PFSK-1 (cell line): Measurements from ENCODE around the gene ANKS1B.

ENCODE experiments used
- FOXP2 ChIP-seq: optimal IDR thresholded peaks from 2 replicates; pipeline ENCODE3; 2011; ENCODE audit warnings: borderline replicate concordance, control low read depth, inconsistent platforms; ENCODE audit not compliant: insufficient read depth; ENCODE audit errors: extremely low read length, extremely low read depth
- POLR2AphosphoS5 ChIP-seq: IDR thresholded peaks from 2 replicates; pipeline ENCODE4 v1.6.1; 2012; ENCODE audit warnings: low read depth, mild to moderate bottlenecking, control low read depth, low read length, moderate library complexity
- SIN3A ChIP-seq: IDR thresholded peaks from 2 replicates; pipeline ENCODE4 v1.6.1; 2012; ENCODE audit warnings: mild to moderate bottlenecking, low read length, moderate library complexity, borderline replicate concordance; ENCODE audit not compliant: insufficient read depth
- TAF1 ChIP-seq: IDR thresholded peaks from 2 replicates; pipeline ENCODE4 v1.6.1; 2012; ENCODE audit warnings: low read length, control low read depth, borderline replicate concordance; ENCODE audit not compliant: insufficient read depth
- TF ChIP-seq, protein P1 (sequence below), 2 experiments: IDR thresholded peaks; 2 replicates each; pipeline versions ENCODE4 v1.6.1 to v1.8.0; 2011 to 2012; ENCODE audit warnings: low read depth in 2 of 2, low read length in 2 of 2, control low read depth in 1 of 2, inconsistent platforms in 1 of 2, mild to moderate bottlenecking in 1 of 2, moderate library complexity in 1 of 2; ENCODE audit not compliant: insufficient read depth in 1 of 2

The ANKS1B gene

DNA sequence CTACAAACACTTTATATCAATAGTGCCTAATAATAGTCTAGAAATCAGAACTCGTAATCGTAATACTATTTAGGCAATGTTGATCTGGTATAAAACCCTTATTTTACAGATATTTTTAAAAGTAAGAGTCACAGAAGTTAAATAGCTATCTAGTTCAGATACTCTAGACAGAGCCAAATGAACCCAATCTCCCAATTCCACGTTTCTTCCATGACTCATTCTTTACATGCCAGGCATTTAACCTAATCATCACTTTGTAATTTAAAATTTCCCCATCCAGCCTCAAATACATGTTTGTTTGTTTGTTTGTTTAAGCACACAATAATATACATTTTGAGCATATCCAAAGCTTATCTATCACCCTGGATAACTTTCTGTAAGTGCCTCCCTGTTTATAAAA, 373.6 kb downstream of the ANKS1B start:
- TF ChIP-seq, protein P1, sequence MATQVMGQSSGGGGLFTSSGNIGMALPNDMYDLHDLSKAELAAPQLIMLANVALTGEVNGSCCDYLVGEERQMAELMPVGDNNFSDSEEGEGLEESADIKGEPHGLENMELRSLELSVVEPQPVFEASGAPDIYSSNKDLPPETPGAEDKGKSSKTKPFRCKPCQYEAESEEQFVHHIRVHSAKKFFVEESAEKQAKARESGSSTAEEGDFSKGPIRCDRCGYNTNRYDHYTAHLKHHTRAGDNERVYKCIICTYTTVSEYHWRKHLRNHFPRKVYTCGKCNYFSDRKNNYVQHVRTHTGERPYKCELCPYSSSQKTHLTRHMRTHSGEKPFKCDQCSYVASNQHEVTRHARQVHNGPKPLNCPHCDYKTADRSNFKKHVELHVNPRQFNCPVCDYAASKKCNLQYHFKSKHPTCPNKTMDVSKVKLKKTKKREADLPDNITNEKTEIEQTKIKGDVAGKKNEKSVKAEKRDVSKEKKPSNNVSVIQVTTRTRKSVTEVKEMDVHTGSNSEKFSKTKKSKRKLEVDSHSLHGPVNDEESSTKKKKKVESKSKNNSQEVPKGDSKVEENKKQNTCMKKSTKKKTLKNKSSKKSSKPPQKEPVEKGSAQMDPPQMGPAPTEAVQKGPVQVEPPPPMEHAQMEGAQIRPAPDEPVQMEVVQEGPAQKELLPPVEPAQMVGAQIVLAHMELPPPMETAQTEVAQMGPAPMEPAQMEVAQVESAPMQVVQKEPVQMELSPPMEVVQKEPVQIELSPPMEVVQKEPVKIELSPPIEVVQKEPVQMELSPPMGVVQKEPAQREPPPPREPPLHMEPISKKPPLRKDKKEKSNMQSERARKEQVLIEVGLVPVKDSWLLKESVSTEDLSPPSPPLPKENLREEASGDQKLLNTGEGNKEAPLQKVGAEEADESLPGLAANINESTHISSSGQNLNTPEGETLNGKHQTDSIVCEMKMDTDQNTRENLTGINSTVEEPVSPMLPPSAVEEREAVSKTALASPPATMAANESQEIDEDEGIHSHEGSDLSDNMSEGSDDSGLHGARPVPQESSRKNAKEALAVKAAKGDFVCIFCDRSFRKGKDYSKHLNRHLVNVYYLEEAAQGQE (IDR thresholded peaks at IDR 0.05; ENCODE audit: insufficient read depth in 1 of 2, low read depth in 2 of 2, low read length in 2 of 2): no peak
- TF ChIP-seq SIN3A: no peak
- TF ChIP-seq POLR2AphosphoS5: no peak
- no peak for TF ChIP-seq TAF1
- no peak for TF ChIP-seq FOXP2

DNA sequence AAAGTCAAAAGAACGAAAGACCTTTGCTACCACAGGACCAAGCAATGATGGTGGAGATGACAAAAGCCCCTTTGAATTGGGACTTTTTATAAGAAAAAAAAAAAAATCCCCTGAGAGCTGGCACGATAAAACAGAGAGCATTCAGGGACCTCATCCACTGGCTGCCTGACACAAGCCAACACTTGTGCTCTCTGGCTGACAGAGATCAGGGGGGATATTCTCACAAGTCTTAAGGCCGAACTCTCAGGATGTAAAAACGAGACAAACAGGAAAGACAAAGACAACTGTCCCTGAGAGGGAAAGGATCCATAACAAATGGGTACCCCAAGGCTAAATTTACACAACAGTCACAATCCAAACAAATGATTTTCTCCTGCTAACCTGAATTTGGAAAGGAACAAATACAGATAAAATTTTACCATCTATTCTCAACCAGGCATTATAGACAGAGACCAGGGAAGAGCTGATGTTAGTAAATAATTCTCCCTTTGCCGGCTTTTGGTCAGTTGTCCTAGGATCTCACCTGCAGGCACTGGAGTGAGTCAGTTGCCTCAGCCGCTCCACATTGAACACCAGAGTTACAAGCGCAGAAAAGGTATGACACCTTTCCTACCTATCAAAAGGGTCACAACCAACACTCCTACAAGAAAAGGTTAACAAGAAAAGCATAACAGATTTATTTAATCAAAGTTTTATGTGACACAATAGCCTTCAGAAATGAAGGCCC, 375.1 kb downstream of the ANKS1B start:
- TF ChIP-seq POLR2AphosphoS5 (no peak), SIN3A (no peak), TAF1 (no peak), FOXP2 (no peak)
- TF ChIP-seq, protein P1 (IDR thresholded peaks at IDR 0.05; ENCODE audit: insufficient read depth in 1 of 2, low read depth in 2 of 2, low read length in 2 of 2): no peak

DNA sequence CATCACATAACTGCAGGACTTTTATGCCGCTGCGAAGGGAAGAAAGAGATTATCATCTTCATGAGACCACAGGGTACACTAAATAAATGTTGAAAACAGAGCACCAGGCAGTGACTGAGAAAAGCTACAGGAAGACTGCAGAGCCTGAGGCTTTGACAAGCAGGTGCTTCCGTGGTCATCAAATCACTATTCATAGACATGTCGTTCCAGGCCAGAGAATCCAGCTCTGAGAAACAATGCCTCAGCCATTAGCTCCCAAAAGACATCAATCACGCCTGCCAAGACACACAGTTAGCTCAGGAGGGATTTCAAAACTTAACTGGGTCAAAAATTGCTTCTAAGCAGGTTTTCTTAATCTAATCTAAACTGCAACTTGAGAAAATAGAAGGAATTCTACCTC, 384.3 kb downstream of the ANKS1B start:
- TF ChIP-seq, protein P1 (IDR thresholded peaks at IDR 0.05; ENCODE audit: insufficient read depth in 1 of 2, low read depth in 2 of 2, low read length in 2 of 2): no peak
- no peak for TF ChIP-seq SIN3A
- no peak for TF ChIP-seq TAF1
- TF ChIP-seq FOXP2: no peak
- no peak for TF ChIP-seq POLR2AphosphoS5

DNA sequence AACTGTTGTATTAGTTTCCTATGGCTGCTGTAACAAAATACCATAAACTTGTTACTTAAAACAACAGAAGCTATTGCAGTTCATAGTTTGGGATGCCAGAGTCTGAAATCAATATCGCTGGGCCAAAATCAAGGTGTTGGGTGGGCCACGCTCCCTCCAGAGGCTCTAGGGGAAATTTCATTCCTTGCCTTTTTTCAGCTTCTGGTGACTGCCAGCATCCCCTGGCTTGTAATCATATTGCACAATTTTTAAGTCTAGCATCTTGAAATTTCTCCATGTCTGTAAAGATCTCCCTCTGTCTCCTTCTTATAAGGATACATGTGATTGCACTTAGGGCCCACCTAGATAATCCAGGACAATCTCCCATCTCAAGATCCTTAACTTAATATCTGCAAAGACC, 386.0 kb downstream of the ANKS1B start:
- TF ChIP-seq SIN3A: no peak
- TF ChIP-seq, protein P1 (IDR thresholded peaks at IDR 0.05; ENCODE audit: insufficient read depth in 1 of 2, low read depth in 2 of 2, low read length in 2 of 2): no peak
- no peak for TF ChIP-seq FOXP2
- TF ChIP-seq POLR2AphosphoS5: no peak
- TF ChIP-seq TAF1: no peak
